ENCODE data around the gene CERCAM.

CERCAM gene

GRCh38 chr9:128455849-128456612 lies 35.4 kb downstream of the CERCAM start, which contains the start of gene ODF2 (continued):
- TF ChIP-seq REST (tag by site-specific recombination; IDR thresholded peaks at IDR 0.05), result no peak
- peak; percentile 55 for TF ChIP-seq ZNF398 (tag by site-specific recombination; IDR thresholded peaks at IDR 0.05)
- TF ChIP-seq ZNF580 (tag by site-specific recombination; IDR thresholded peaks at IDR 0.05), result no peak
- TF ChIP-seq ZNF2 (tag by site-specific recombination; IDR thresholded peaks at IDR 0.05), result no peak
- TF ChIP-seq KLF7 (tag by site-specific recombination; IDR thresholded peaks at IDR 0.05; ENCODE audit: borderline replicate concordance), result peak; percentile 11; the same call in 1 of the 2 replicates
- no peak for TF ChIP-seq ZNF670 (tag by site-specific recombination; IDR thresholded peaks at IDR 0.05; ENCODE audit: low read depth)
- no peak for TF ChIP-seq ZSCAN23 (tag by site-specific recombination; IDR thresholded peaks at IDR 0.05)
- TF ChIP-seq KLF10 (tag by site-specific recombination; IDR thresholded peaks at IDR 0.05), result peak; percentile 76
- TF ChIP-seq SP3 (tag by site-specific recombination; IDR thresholded peaks at IDR 0.05), result peak; percentile 92
- no peak for TF ChIP-seq ZNF600 (tag by site-specific recombination; IDR thresholded peaks at IDR 0.05)
- TF ChIP-seq ZNF791 (tag by site-specific recombination; IDR thresholded peaks at IDR 0.05), result no peak
- TF ChIP-seq ZBTB26 (tag by site-specific recombination; optimal IDR thresholded peaks at IDR 0.05), result peak; percentile 59
- 0 out of 2 replicates have a peak, but pooled peaks have one; percentile 34 for TF ChIP-seq ZNF501 (tag by site-specific recombination; IDR thresholded peaks at IDR 0.05)
- TF ChIP-seq ZNF175 (tag by site-specific recombination; IDR thresholded peaks at IDR 0.05), result no peak
- TF ChIP-seq ZNF362 (tag by site-specific recombination; IDR thresholded peaks at IDR 0.05), result no peak
- TF ChIP-seq ZNF10 (tag by site-specific recombination; IDR thresholded peaks at IDR 0.05), result no peak
- TF ChIP-seq ZNF138 (tag by site-specific recombination; IDR thresholded peaks at IDR 0.05; ENCODE audit: borderline replicate concordance), result no peak
- peak; percentile 94; the same call in 1 of the 2 replicates for TF ChIP-seq ZXDB (tag by site-specific recombination; IDR thresholded peaks at IDR 0.05)
- TF ChIP-seq ZNF510 (tag by site-specific recombination; IDR thresholded peaks at IDR 0.05; ENCODE audit: insufficient replicate concordance), result no peak
- TF ChIP-seq SP7 (tag by site-specific recombination; IDR thresholded peaks at IDR 0.05), result 0 out of 2 replicates have a peak, but pooled peaks have one; percentile 19
- no peak for TF ChIP-seq ZNF473 (tag by site-specific recombination; IDR thresholded peaks at IDR 0.05)
- no peak for TF ChIP-seq ZNF777 (tag by site-specific recombination; IDR thresholded peaks at IDR 0.05; ENCODE audit: borderline replicate concordance)
- TF ChIP-seq ZNF394 (tag by site-specific recombination; IDR thresholded peaks at IDR 0.05; ENCODE audit: borderline replicate concordance), result no peak
- TF ChIP-seq ZNF768 (tag by site-specific recombination; IDR thresholded peaks at IDR 0.05), result no peak
- TF ChIP-seq ZBTB10 (tag by site-specific recombination; IDR thresholded peaks at IDR 0.05), result no peak
- TF ChIP-seq ZNF433 (tag by site-specific recombination; IDR thresholded peaks at IDR 0.05; ENCODE audit: low read depth), result no peak
- TF ChIP-seq FEZF1 (tag by site-specific recombination; IDR thresholded peaks at IDR 0.05), result no peak

All from HEK293 (cell line).